C4-2B (cell line): ENCODE results near the gene SMARCE1.

Experiments used
- CTCF ChIP-seq: fragments of 450-650 bp; conservative IDR thresholded peaks from 2 replicates; pipeline ENCODE4 v1.5.1; 2017; ENCODE audit warnings: mild to moderate bottlenecking
- ZFX ChIP-seq: fragments of 450-650 bp; IDR thresholded peaks from 2 replicates; pipeline ENCODE4 v1.6.1; 2017

DNA sequence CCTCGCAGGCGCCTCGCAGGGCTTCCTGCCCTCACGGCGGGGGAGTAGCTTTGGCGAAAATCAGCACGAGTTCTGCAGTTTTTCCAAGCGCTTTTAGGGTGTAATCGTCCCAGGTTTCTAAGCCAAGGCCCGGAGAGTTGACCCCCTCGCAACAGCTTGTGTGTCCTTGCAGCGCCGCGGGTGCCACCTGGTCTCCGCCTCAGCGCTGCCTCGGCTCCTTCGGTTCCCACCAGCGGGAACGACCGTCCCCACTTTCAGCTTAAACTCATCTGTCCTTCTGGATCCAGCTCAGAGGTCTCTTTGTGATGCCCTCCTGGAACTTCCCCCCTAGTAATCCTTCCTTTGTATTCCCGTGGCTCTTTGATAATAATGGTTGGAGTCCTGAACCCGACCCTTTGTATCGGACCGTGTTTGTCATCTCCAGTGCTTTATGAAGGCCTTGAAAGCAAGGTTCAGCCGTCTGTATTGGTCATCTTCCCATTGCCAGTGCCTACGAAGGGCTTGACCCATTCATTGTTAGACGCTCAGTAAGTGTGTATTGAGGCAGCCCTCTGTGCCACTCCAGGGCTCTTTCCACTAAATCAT is 858 bp upstream of the SMARCE1 start:
- TF ChIP-seq CTCF (no peak), ZFX (no peak)
